H9 (cell line): ENCODE results near the gene C4orf46. TPM values are rescaled to one million over a fixed set of nuclear protein-coding genes. Genes with fewer than 3 reads are reported as not detected.
"Not testable (repeated sequence)": the region's sequence is repeated elsewhere in the genome, so short reads cannot be mapped to it uniquely, and the experiment has no call there.

ENCODE experiments used
- DNase-seq: peaks from one replicate; pipeline ENCODE4 v3.0.0-alpha.2; 2017
- H2AFZ ChIP-seq: one replicate; pipeline ENCODE4 v1.6.1; 2013; ENCODE audit warnings: mild to moderate bottlenecking, low read length, control low read depth, moderate library complexity
- H2AK5ac ChIP-seq: 2 replicates; pipeline ENCODE4 v1.6.1; 2013; ENCODE audit warnings: low read length, control low read depth, mixed read lengths; ENCODE audit not compliant: insufficient read length
- H2BK120ac ChIP-seq: one replicate; pipeline ENCODE4 v1.6.1; 2013; ENCODE audit warnings: low read depth, mild to moderate bottlenecking, low read length, control low read depth, inconsistent platforms; ENCODE audit not compliant: poor library complexity, severe bottlenecking
- H2BK12ac ChIP-seq: 2 replicates; pipeline ENCODE4 v1.6.1; 2013; ENCODE audit warnings: low read length, control low read depth, mixed read lengths, low read depth; ENCODE audit not compliant: insufficient read length
- H2BK15ac ChIP-seq: 2 replicates; pipeline ENCODE4 v1.6.1; 2013; ENCODE audit warnings: low read depth, low read length, control low read depth
- H2BK20ac ChIP-seq: one replicate; pipeline ENCODE4 v1.6.1; 2013; ENCODE audit warnings: low read depth, mild to moderate bottlenecking, low read length, control low read depth, inconsistent platforms; ENCODE audit not compliant: poor library complexity, severe bottlenecking
- H2BK5ac ChIP-seq: 2 replicates; pipeline ENCODE4 v1.6.1; 2013; ENCODE audit warnings: low read length, control low read depth, mixed read lengths; ENCODE audit not compliant: insufficient read length
- H3K14ac ChIP-seq: 2 replicates; pipeline ENCODE4 v1.6.1; 2013; ENCODE audit warnings: low read length, control low read depth; ENCODE audit not compliant: insufficient read depth
- H3K18ac ChIP-seq: 2 replicates; pipeline ENCODE4 v1.6.1; 2013; ENCODE audit warnings: low read depth, mild to moderate bottlenecking, mixed read lengths, low read length, control low read depth; ENCODE audit not compliant: insufficient read length
- H3K23ac ChIP-seq: 2 replicates; pipeline ENCODE4 v1.6.1; 2013; ENCODE audit warnings: low read length, control low read depth, mixed read lengths, low read depth; ENCODE audit not compliant: insufficient read length
- H3K23me2 ChIP-seq: 2 replicates; pipeline ENCODE4 v1.6.1; 2013; ENCODE audit warnings: low read depth, mild to moderate bottlenecking, mixed read lengths, low read length, control low read depth; ENCODE audit not compliant: insufficient read length, poor library complexity, severe bottlenecking
- H3K27ac ChIP-seq: 2 replicates; pipeline ENCODE4 v1.5.1; 2013; ENCODE audit warnings: low read length, control low read depth, mixed read lengths, low read depth; ENCODE audit not compliant: insufficient read length
- H3K27me3 ChIP-seq: 2 replicates; pipeline ENCODE4 v1.6.1; 2013; ENCODE audit warnings: low read length, control low read depth, inconsistent platforms; ENCODE audit not compliant: insufficient read depth
- H3K4ac ChIP-seq: 2 replicates; pipeline ENCODE4 v1.6.1; 2013; ENCODE audit warnings: low read depth, mild to moderate bottlenecking, control low read depth, inconsistent platforms, low read length, moderate library complexity
- H3K4me1 ChIP-seq: 2 replicates; pipeline ENCODE4 v1.6.1; 2013; ENCODE audit warnings: low read length, control low read depth, inconsistent platforms; ENCODE audit not compliant: insufficient read depth
- H3K4me2 ChIP-seq: 2 replicates; pipeline ENCODE4 v1.6.1; 2013; ENCODE audit warnings: low read length, control low read depth, mixed read lengths; ENCODE audit not compliant: insufficient read length, insufficient read depth
- H3K56ac ChIP-seq: 2 replicates; pipeline ENCODE4 v1.6.1; 2013; ENCODE audit warnings: low read depth, mild to moderate bottlenecking, mixed read lengths, low read length, control low read depth; ENCODE audit not compliant: insufficient read length
- H3K79me1 ChIP-seq: 2 replicates; pipeline ENCODE4 v1.6.1; 2013; ENCODE audit warnings: low read depth, mild to moderate bottlenecking, moderate library complexity, low read length, control low read depth, inconsistent platforms; ENCODE audit not compliant: insufficient read depth, poor library complexity, severe bottlenecking
- H3K79me2 ChIP-seq: 2 replicates; pipeline ENCODE4 v1.6.1; 2013; ENCODE audit warnings: low read length, control low read depth, inconsistent platforms; ENCODE audit not compliant: insufficient read depth
- H3K9ac ChIP-seq: 2 replicates; pipeline ENCODE4 v1.6.1; 2013; ENCODE audit warnings: low read length, control low read depth, mixed read lengths; ENCODE audit not compliant: insufficient read length; ENCODE audit errors: extremely low read depth
- H3K9me3 ChIP-seq: one replicate; pipeline ENCODE4 v1.6.1; 2013; ENCODE audit warnings: low read depth, low read length, inconsistent platforms; ENCODE audit not compliant: control insufficient read depth
- H3T11ph ChIP-seq: one replicate; pipeline ENCODE4 v1.6.1; 2013; ENCODE audit warnings: mild to moderate bottlenecking, low read length, control low read depth, inconsistent platforms
- H4K20me1 ChIP-seq: one replicate; pipeline ENCODE4 v1.6.1; 2013; ENCODE audit not compliant: control insufficient read depth, insufficient read length, insufficient read depth
- H4K5ac ChIP-seq: 2 replicates; pipeline ENCODE4 v1.6.1; 2013; ENCODE audit warnings: low read depth, mild to moderate bottlenecking, mixed read lengths, low read length, control low read depth; ENCODE audit not compliant: insufficient read length
- H4K8ac ChIP-seq: replicated peaks from 2 replicates; pipeline ENCODE4 v1.6.1; 2013; ENCODE audit warnings: low read length, control low read depth, mixed read lengths, low read depth; ENCODE audit not compliant: insufficient read length
- H4K91ac ChIP-seq: 2 replicates; pipeline ENCODE4 v1.6.1; 2013; ENCODE audit warnings: low read depth, mild to moderate bottlenecking, moderate library complexity, mixed read lengths, low read length, control low read depth; ENCODE audit not compliant: insufficient read length
- H3K27ac Mint-ChIP-seq, 3 experiments: 2 replicates in 2 of 3; 3 replicates in 1 of 3; pipeline ENCODE4 v1.8.0; 2020 to 2021; ENCODE audit warnings: mixed read lengths in 3 of 3, mild to moderate bottlenecking in 1 of 3, moderate library complexity in 1 of 3
- H3K27me3 Mint-ChIP-seq: 2 replicates; pipeline ENCODE4 v1.8.0; 2021; ENCODE audit warnings: low read depth, mild to moderate bottlenecking, moderate library complexity, mixed read lengths
- H3K36me3 Mint-ChIP-seq, 3 experiments: 2 replicates in 2 of 3; 3 replicates in 1 of 3; pipeline ENCODE4 v1.8.0; 2020 to 2021; ENCODE audit warnings: low read depth in 3 of 3, mixed read lengths in 3 of 3; ENCODE audit not compliant: insufficient read depth in 1 of 3
- H3K4me1 Mint-ChIP-seq, 2 experiments: 2 replicates each; pipeline ENCODE4 v1.8.0; 2020; ENCODE audit warnings: mixed read lengths in 2 of 2
- H3K4me3 Mint-ChIP-seq, 2 experiments: 2 replicates in 1 of 2; 3 replicates in 1 of 2; pipeline ENCODE4 v1.8.0; 2020 to 2021; ENCODE audit warnings: mild to moderate bottlenecking in 2 of 2, mixed read lengths in 2 of 2, moderate library complexity in 1 of 2
- H3K9me3 Mint-ChIP-seq, 2 experiments: 2 replicates in 1 of 2; 3 replicates in 1 of 2; pipeline ENCODE4 v1.8.0; 2020; ENCODE audit warnings: mild to moderate bottlenecking in 2 of 2, mixed read lengths in 2 of 2, moderate library complexity in 1 of 2
- CTCF ChIP-seq: fragments of 200-600 bp; sonication (generic); conservative IDR thresholded peaks from 3 replicates; pipeline ENCODE4 v1.8.0; 2021; ENCODE audit warnings: antibody characterized with exemption, mild to moderate bottlenecking
- WGBS: extraction: QIAGEN DNeasy Blood & Tissue Kit; methylation state at CpG from one replicate; pipeline ENCODE4 v1.1.7; 2013; ENCODE audit warnings: missing lambda C conversion rate, low lambda C conversion rate, mixed read lengths; ENCODE audit not compliant: insufficient read length; ENCODE audit errors: extremely low coverage; 5-methylcytosine and 5-hydroxymethylcytosine counted together
- total RNA-seq: library from RNA; stranded (reverse); gene quantifications from 2 replicates; pipeline ENCODE4 v1.2.1, GENCODE V29; 2021

The C4orf46 gene
- total RNA-seq, 1 experiment from 2014 or later = 19.6 TPM

- Histone ChIP-seq H3K27me3 (no peaks in the 10 kb centered on the region), H3K23me2 (no peaks in the 10 kb centered on the region), H3K79me2 (no peaks in the 10 kb centered on the region; the same call in 1 of the 2 replicates), H2AK5ac (no peak overlapping the region), H3K56ac (no peak overlapping the region), H3K4me1 (no peaks in the 10 kb centered on the region), H3K18ac (no peak overlapping the region), H3K79me1 (peaks cover 3% of the 10 kb centered on the region), H3K4me2 (no peak overlapping the region), H3K14ac (no peak overlapping the region), H3T11ph (no peak overlapping the region), H4K20me1 (no peaks in the 10 kb centered on the region), H2BK120ac (no peak overlapping the region), H3K4ac (no peak overlapping the region), H2BK15ac (no peak overlapping the region), H4K91ac (no peak overlapping the region), H3K27ac (no peak overlapping the region), H3K9ac (no peak overlapping the region), H3K23ac (no peak overlapping the region), H2BK12ac (no peak overlapping the region), H2BK5ac (no peak overlapping the region), H2AFZ (no peak overlapping the region), H3K9me3 (no peaks in the 10 kb centered on the region), H2BK20ac (no peak overlapping the region), H4K8ac (no peak overlapping the region), H4K5ac (no peak overlapping the region)
- Mint-ChIP-seq H3K4me3 (no peak overlapping the region), H3K4me1 (peaks cover 14 to 16% of the 10 kb centered on the region in 2 experiments), H3K27ac (no peak overlapping the region), H3K36me3 (peaks cover 18 to 34% (median 23%) of the 10 kb centered on the region in 3 experiments; a peak in 6 of 7 replicates), H3K27me3 (no peaks in the 10 kb centered on the region; the same call in none of the 2 replicates), H3K9me3 (peaks cover 0 to 4% of the 10 kb centered on the region in 2 experiments; a peak in 3 of 5 replicates)
- TF ChIP-seq CTCF = no peak
- WGBS = no CpG with 5 or more reads among the region's 18 CpGs
- DNase-seq = no peak
Measured at GRCh38 chr4:158664806-158665205, 6.9 kb downstream of the C4orf46 start.

- not testable (repeated sequence) for H2BK120ac ChIP-seq, H2BK15ac ChIP-seq, H3K23ac ChIP-seq, H3K18ac ChIP-seq, H2AK5ac ChIP-seq, H4K5ac ChIP-seq, H2BK20ac ChIP-seq, DNase-seq, H3K27me3 ChIP-seq, H3K9ac ChIP-seq, H3K23me2 ChIP-seq, H3K79me1 ChIP-seq, H3K9me3 ChIP-seq, H3K9me3 Mint-ChIP-seq, H3K27ac Mint-ChIP-seq, H3K27ac ChIP-seq, H3T11ph ChIP-seq, H4K8ac ChIP-seq, H3K14ac ChIP-seq, H4K91ac ChIP-seq, H3K56ac ChIP-seq, H2BK5ac ChIP-seq, H3K4me3 Mint-ChIP-seq, H4K20me1 ChIP-seq, H3K27me3 Mint-ChIP-seq, H2BK12ac ChIP-seq, H3K79me2 ChIP-seq, H2AFZ ChIP-seq, H3K4me1 ChIP-seq, H3K4ac ChIP-seq, H3K4me2 ChIP-seq
- Mint-ChIP-seq H3K4me1 (peaks cover 22 to 23% of the 10 kb centered on the region in 2 experiments), H3K36me3 (peaks cover 16 to 31% (median 19%) of the 10 kb centered on the region in 3 experiments; a peak in 6 of 7 replicates)
- no CpG with 5 or more reads among the region's 8 CpGs for WGBS
Measured at GRCh38 chr4:158663707-158664625, 7.7 kb downstream of the C4orf46 start.
